Smooth muscle cell (in vitro differentiated cells): ENCODE measurements around the gene BCL3. TPM values are rescaled to one million over a fixed set of nuclear protein-coding genes. Genes with fewer than 3 reads are reported as not detected.

Experiments used
- DNase-seq: peaks from one replicate; lab custom pipeline; 2025; ENCODE audit not compliant: unreplicated experiment; lab: John Stamatoyannopoulos, UW
- H2AFZ ChIP-seq: fragments of 200-600 bp; sonication (generic); 2 replicates; pipeline ENCODE4 v1.6.0; 2016; ENCODE audit warnings: antibody characterized with exemption, low read depth, mild to moderate bottlenecking
- H3F3A ChIP-seq: fragments of 200-600 bp; sonication (generic); 2 replicates; pipeline ENCODE4 v1.6.0; 2017; ENCODE audit warnings: antibody characterized with exemption, low read depth
- H3K27ac ChIP-seq: fragments of 200-600 bp; sonication (generic); 2 replicates; pipeline ENCODE4 v1.5.1; 2016; ENCODE audit warnings: low read depth, mild to moderate bottlenecking
- H3K27me3 ChIP-seq: fragments of 200-600 bp; sonication (generic); 2 replicates; pipeline ENCODE4 v1.6.1; 2016; ENCODE audit warnings: low read depth, mild to moderate bottlenecking
- H3K36me3 ChIP-seq: fragments of 200-600 bp; sonication (generic); 2 replicates; pipeline ENCODE4 v1.5.1; 2016; ENCODE audit warnings: low read depth
- H3K4me1 ChIP-seq: fragments of 200-600 bp; sonication (generic); 2 replicates; pipeline ENCODE4 v1.5.1; 2016; ENCODE audit warnings: low read depth
- H3K4me2 ChIP-seq: fragments of 200-600 bp; sonication (generic); 2 replicates; pipeline ENCODE4 v1.6.0; 2016; ENCODE audit warnings: mild to moderate bottlenecking
- H3K4me3 ChIP-seq: fragments of 200-600 bp; sonication (generic); 2 replicates; pipeline ENCODE4 v1.5.1; 2016; ENCODE audit warnings: mild to moderate bottlenecking
- H3K79me2 ChIP-seq: fragments of 200-600 bp; sonication (generic); 2 replicates; pipeline ENCODE4 v1.6.0; 2016; ENCODE audit warnings: low read depth, mild to moderate bottlenecking
- H3K9ac ChIP-seq: fragments of 200-600 bp; sonication (generic); 2 replicates; pipeline ENCODE4 v1.6.0; 2016; ENCODE audit warnings: low read depth
- H3K9me3 ChIP-seq: fragments of 200-600 bp; sonication (generic); replicated peaks from 2 replicates; pipeline ENCODE4 v1.5.1; 2016; ENCODE audit warnings: low read depth
- H4K20me1 ChIP-seq: fragments of 200-600 bp; sonication (generic); 2 replicates; pipeline ENCODE4 v1.6.0; 2016; ENCODE audit warnings: low read depth
- WGBS: methylation state at CpG from one replicate; pipeline ENCODE4 v1.1.7; 2016; ENCODE audit warnings: low lambda C conversion rate; 5-methylcytosine and 5-hydroxymethylcytosine counted together
- polyA plus RNA-seq: library from polyadenylated mRNA; unstranded; fragments of >200 nt; fragmentation: Nextera tagmentation; extraction: Ambion mirVana; gene quantifications from 2 replicates; pipeline ENCODE4 v1.2.1, GENCODE V29; 2016
- total RNA-seq: library from RNA; depleted of rRNA; stranded (reverse); fragments of >200 nt; gene quantifications from 2 replicates; pipeline ENCODE4 v1.2.3, GENCODE V29; 2014
- TF ChIP-seq, protein P1 (sequence below): fragments of 200-600 bp; sonication (generic); IDR thresholded peaks from 2 replicates; pipeline ENCODE4 v1.5.1; 2017; ENCODE audit warnings: borderline replicate concordance, mild to moderate bottlenecking, antibody characterized with exemption; ENCODE audit not compliant: insufficient read depth, poor library complexity, severe bottlenecking

The BCL3 gene
- total and polyA plus RNA-seq, 2 experiments from 2014 or later, result 12.2 to 52.8 TPM

- Histone ChIP-seq H3K9ac (no peak overlapping the region), H3K4me1 (no peaks in the 10 kb centered on the region), H3F3A (no peaks in the 10 kb centered on the region), H3K79me2 (no peaks in the 10 kb centered on the region), H3K9me3 (no peaks in the 10 kb centered on the region), H3K4me2 (no peak overlapping the region), H3K36me3 (no peaks in the 10 kb centered on the region), H4K20me1 (no peaks in the 10 kb centered on the region), H3K4me3 (no peak overlapping the region), H2AFZ (no peak overlapping the region), H3K27me3 (no peaks in the 10 kb centered on the region), H3K27ac (no peak overlapping the region)
- TF ChIP-seq, protein P1, sequence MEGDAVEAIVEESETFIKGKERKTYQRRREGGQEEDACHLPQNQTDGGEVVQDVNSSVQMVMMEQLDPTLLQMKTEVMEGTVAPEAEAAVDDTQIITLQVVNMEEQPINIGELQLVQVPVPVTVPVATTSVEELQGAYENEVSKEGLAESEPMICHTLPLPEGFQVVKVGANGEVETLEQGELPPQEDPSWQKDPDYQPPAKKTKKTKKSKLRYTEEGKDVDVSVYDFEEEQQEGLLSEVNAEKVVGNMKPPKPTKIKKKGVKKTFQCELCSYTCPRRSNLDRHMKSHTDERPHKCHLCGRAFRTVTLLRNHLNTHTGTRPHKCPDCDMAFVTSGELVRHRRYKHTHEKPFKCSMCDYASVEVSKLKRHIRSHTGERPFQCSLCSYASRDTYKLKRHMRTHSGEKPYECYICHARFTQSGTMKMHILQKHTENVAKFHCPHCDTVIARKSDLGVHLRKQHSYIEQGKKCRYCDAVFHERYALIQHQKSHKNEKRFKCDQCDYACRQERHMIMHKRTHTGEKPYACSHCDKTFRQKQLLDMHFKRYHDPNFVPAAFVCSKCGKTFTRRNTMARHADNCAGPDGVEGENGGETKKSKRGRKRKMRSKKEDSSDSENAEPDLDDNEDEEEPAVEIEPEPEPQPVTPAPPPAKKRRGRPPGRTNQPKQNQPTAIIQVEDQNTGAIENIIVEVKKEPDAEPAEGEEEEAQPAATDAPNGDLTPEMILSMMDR, result no peak
- WGBS, result 67% methylated on average over 17 of the region's 18 CpGs
- DNase-seq, result no peak
Measured at GRCh38 chr19:44725251-44725650, 23.3 kb upstream of the BCL3 start.

- Histone ChIP-seq H3K9me3 (no peaks in the 10 kb centered on the region), H3K4me3 (no peak overlapping the region), H3K27ac (no peak overlapping the region), H4K20me1 (no peaks in the 10 kb centered on the region), H3K9ac (no peak overlapping the region), H3K36me3 (no peaks in the 10 kb centered on the region), H2AFZ (no peak overlapping the region), H3K4me2 (no peak overlapping the region), H3K27me3 (no peaks in the 10 kb centered on the region), H3K79me2 (no peaks in the 10 kb centered on the region), H3K4me1 (no peaks in the 10 kb centered on the region), H3F3A (no peaks in the 10 kb centered on the region)
- TF ChIP-seq, protein P1, result no peak
- 94% methylated on average over 5 of the region's 5 CpGs for WGBS
- no peak for DNase-seq
Measured at GRCh38 chr19:44725684-44726083, 22.8 kb upstream of the BCL3 start.

DNA sequence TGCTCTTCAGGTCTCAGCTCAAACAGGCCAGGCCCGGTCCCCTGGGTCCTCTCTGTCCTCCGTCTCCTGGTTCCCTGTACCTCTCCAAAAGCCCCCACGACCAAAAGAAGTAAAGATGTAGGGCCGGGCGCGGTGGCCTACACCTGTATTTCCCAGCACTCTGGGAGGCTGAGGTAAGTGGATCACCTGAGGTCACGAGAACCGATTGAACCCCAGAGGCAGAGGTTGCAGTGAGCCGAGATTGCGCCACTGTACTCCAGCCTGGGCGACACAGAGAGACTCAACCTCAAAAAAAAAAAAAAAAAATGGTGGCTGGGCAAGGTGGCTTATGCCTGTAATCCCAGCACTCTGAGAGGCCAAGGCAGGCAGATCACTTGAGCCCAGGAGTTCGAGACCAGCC is 22.0 kb upstream of the BCL3 start:
- no peaks in the 10 kb centered on the region for H3K9me3 ChIP-seq
- TF ChIP-seq, protein P1, result no peak
- 95% methylated on average over 12 of the region's 12 CpGs for WGBS
- no peak overlapping the region for H2AFZ ChIP-seq
- no peak overlapping the region for H3K27ac ChIP-seq
- no peak for DNase-seq
- H3K79me2 ChIP-seq, result no peaks in the 10 kb centered on the region
- H3K9ac ChIP-seq, result no peak overlapping the region
- H3K4me1 ChIP-seq, result no peaks in the 10 kb centered on the region
- H3K36me3 ChIP-seq, result no peaks in the 10 kb centered on the region
- no peak overlapping the region for H3K4me2 ChIP-seq
- H3F3A ChIP-seq, result no peaks in the 10 kb centered on the region
- H4K20me1 ChIP-seq, result no peaks in the 10 kb centered on the region
- no peak overlapping the region for H3K4me3 ChIP-seq
- H3K27me3 ChIP-seq, result no peaks in the 10 kb centered on the region

- H3F3A ChIP-seq, result no peaks in the 10 kb centered on the region
- no peaks in the 10 kb centered on the region for H3K36me3 ChIP-seq
- no peak overlapping the region for H2AFZ ChIP-seq
- no peaks in the 10 kb centered on the region for H3K4me1 ChIP-seq
- H3K79me2 ChIP-seq, result no peaks in the 10 kb centered on the region
- no peak overlapping the region for H3K4me2 ChIP-seq
- 86% methylated on average over 6 of the region's 6 CpGs for WGBS
- no peaks in the 10 kb centered on the region for H3K27me3 ChIP-seq
- TF ChIP-seq, protein P1, result no peak
- no peak overlapping the region for H3K27ac ChIP-seq
- H3K9me3 ChIP-seq, result no peaks in the 10 kb centered on the region
- no peak overlapping the region for H3K9ac ChIP-seq
- H3K4me3 ChIP-seq, result no peak overlapping the region
- no peak for DNase-seq
- no peaks in the 10 kb centered on the region for H4K20me1 ChIP-seq
Measured at GRCh38 chr19:44728178-44728577, 20.3 kb upstream of the BCL3 start.
